ENCODE results near the gene DTX4.

DTX4 gene

DNA sequence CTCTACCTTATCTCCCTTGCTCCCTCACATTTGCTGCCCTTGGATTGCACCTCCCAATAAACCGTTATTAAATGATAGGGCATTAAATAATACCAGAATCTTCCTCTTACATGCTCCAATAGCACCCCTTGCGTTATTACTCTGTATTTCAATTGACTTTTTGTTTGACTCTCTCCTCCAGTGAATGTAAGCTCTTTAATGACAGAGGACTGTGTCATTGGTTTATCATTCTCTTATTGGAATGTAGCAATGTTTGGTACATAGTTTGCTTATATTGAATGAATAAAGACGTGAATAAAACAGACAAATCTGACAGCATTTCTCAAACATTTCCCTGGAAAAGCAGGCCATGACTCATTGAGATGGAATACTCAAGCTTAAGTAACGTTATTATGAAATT is 49.5 kb downstream of the DTX4 start:
- DNase-seq (ENCODE audit: low spot score) = no peak

- DNase-seq (ENCODE audit: low spot score) = no peak
Observed at GRCh38 chr11:59222464-59223060, 50.6 kb downstream of the DTX4 start.

- DNase-seq (ENCODE audit: low spot score) = no peak
Observed at GRCh38 chr11:59223177-59223576, 51.2 kb downstream of the DTX4 start.

DNA sequence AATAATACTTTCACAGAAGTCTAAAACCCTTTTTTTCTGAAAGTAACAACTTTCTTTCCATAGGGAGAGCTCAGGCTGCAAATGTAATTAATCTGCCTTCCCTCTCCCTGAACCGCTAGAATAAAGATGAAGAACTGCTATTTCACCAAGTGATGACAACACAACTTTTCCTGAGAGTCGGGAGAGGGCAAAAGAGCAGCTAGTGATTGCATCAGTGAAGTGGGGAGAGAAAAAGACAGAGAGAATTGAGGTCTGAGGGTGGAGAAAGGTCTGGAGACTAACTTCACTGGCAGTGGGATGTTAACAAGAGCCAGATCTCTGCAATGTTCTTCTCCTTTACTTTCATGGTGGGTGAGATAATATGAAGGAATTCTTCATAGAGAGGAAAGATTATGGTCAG is 51.7 kb downstream of the DTX4 start:
- no peak for DNase-seq (ENCODE audit: low spot score)

DNA sequence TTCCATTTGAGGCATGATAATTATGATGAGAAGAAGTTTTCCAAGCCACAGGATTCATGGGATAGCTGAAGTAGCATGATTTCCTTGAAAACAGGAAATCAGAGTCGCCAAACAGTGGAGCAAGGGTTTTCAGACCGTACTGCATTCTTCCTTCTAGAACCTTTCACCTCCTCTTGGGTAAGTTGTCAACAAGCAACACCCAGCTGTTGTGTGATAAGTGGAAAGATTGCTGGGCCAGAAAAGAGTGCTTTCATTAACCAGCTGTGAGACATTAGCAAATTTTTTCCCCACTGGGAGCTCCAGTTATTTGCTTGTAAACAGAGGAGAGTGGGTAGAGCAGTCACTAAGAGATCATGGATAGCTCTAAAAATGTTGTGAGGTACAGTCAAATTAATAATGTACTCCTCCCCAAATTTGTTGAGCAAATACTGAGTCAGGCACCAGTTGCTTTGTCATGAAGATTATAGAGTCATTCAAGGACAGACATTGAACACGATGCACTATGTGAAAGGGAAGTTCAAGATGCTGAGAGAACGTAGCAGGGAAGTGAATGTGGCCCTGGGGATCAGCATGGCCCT is 52.5 kb downstream of the DTX4 start:
- DNase-seq (ENCODE audit: low spot score) = no peak

DNA sequence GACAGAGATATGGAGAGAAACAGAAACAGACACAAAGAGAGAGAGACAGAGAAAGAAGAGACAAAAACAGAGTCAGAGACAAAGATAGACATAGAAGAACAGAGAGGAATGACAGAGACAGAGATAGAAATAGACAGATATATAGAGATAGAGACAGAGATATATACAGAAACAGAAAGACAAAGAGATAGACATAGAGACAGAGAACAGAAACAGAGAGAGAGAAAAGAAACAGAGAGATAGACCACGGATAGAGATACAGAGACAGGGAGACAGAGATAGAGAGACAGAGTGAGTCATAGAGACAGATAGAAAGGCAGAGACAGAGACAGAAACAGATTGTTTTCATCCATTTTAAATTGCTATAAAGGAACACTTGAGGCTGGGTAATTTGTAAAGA is 53.1 kb downstream of the DTX4 start:
- DNase-seq (ENCODE audit: low spot score) = no peak

GRCh38 chr11:59226396-59226795 is 54.5 kb downstream of the DTX4 start:
- no peak for DNase-seq (ENCODE audit: low spot score)

GRCh38 chr11:59240322-59240721 is 68.4 kb downstream of the DTX4 start:
- DNase-seq (ENCODE audit: low spot score) = no peak

- DNase-seq (ENCODE audit: low spot score) = no peak
Observed at GRCh38 chr11:59243633-59244032, 71.7 kb downstream of the DTX4 start.

DNA sequence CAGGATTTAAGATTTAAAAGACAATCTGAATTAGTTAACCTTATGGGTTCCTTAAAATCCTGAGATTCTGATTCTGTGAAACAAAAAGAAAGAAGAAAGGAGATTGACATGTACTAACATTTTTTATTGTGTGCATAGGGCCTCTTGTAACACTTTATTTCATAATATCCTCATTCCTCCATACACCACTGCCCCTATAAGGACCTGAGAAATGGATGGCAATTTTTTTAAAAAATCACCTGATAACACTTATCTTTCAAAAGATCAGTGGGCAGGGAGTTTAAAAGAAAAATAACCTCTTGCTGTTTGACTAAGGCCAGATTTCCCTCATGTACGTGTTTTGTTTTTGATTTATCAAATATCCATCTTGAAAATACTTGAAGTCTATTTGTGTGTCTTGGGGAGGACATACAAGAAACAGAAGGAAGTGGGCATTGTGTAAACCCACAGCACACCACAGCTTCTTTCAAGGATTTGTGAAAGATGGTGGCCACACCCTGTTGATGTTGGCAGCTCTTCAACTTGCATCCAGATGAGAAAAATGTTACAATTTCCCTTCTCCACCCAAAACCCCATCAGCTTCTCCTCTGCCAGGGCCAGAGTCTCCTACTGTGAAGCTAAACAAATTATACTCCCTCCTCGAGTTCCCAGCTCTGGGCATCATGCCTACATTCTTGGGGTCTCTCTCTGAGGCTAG is 75.7 kb downstream of the DTX4 start:
- no peak for DNase-seq (ENCODE audit: low spot score)

- DNase-seq (ENCODE audit: low spot score) = no peak
Observed at GRCh38 chr11:59249535-59249934, 77.6 kb downstream of the DTX4 start.

GRCh38 chr11:59253001-59253400 is 81.1 kb downstream of the DTX4 start:
- no peak for DNase-seq (ENCODE audit: low spot score)

DNA sequence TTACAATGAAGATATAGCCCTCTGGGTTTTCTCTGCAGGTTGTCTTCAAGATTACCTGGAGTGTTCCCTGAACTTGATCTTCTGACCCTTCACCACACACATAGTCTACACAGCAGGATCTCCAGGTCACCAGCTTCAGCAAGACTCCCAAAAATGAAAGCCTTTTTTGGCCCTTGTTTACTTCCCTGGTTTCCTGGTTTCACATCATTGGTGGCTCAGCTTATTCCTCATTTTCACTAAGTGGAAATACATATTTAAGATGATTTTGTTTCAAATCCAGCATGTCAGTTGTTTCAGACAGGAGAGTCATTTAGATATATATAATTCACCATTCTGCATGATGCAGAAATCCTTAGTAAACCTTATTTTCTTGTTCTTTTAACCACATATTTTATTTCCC is 82.4 kb downstream of the DTX4 start:
- DNase-seq (ENCODE audit: low spot score) = no peak

DNA sequence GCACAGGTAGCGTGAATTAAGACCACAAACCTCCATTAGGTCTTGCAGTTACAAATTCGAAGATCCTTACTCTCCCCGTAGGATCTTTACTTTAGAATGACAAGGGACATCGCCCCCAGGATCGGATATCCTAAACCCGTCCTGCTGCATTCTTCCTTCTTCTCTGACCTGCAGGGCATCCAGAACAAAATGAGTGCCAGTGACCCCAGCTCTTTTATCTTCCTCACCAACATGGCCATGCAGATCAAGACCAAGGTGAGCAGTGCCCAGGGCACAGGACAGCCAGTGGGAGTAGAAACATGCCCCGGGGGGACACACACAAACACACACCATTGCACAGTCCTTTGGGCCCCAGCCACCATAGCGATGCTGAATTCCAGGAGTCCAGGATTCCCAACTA is 83.3 kb downstream of the DTX4 start:
- no peak for DNase-seq (ENCODE audit: low spot score)
